ENCODE measurements around the gene KCNH3.

KCNH3 gene

DNA sequence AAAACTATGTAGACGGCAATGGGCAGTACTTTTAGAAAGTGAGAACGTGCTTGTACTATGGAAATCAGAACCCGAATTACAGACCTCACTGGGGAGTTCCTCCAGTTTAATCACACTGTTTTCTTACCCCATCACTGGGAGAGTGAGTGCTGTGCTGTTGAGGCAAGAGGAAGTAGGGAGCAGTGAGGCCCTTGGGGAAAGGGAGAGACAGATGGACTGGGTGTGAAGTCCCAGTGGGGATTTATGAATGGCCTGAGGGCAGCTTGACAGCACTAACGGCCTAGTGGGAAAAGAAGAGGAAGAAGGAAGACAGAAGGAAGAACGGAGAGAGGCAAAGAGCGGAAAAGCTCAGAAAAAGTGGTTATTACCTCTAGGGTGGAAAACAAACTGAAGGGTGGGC is 23.4 kb downstream of the KCNH3 start:
- H3K27ac ChIP-seq (replicated peaks): no peak overlapping the region
- no peak overlapping the region for H3K4me3 ChIP-seq (replicated peaks; ENCODE audit: insufficient read depth, low read length)
- TF ChIP-seq GABPA (IDR thresholded peaks at IDR 0.05; ENCODE audit: low read depth) (no peak), SPI1 (IDR thresholded peaks at IDR 0.05; ENCODE audit: borderline replicate concordance, low read depth) (no peak), POLR2AphosphoS5 (IDR thresholded peaks at IDR 0.05; ENCODE audit: low read depth) (no peak)
- TF ChIP-seq, protein P1, sequence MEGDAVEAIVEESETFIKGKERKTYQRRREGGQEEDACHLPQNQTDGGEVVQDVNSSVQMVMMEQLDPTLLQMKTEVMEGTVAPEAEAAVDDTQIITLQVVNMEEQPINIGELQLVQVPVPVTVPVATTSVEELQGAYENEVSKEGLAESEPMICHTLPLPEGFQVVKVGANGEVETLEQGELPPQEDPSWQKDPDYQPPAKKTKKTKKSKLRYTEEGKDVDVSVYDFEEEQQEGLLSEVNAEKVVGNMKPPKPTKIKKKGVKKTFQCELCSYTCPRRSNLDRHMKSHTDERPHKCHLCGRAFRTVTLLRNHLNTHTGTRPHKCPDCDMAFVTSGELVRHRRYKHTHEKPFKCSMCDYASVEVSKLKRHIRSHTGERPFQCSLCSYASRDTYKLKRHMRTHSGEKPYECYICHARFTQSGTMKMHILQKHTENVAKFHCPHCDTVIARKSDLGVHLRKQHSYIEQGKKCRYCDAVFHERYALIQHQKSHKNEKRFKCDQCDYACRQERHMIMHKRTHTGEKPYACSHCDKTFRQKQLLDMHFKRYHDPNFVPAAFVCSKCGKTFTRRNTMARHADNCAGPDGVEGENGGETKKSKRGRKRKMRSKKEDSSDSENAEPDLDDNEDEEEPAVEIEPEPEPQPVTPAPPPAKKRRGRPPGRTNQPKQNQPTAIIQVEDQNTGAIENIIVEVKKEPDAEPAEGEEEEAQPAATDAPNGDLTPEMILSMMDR (IDR thresholded peaks at IDR 0.05; ENCODE audit: insufficient read depth, low read length): no peak
- TF ChIP-seq, protein P2, sequence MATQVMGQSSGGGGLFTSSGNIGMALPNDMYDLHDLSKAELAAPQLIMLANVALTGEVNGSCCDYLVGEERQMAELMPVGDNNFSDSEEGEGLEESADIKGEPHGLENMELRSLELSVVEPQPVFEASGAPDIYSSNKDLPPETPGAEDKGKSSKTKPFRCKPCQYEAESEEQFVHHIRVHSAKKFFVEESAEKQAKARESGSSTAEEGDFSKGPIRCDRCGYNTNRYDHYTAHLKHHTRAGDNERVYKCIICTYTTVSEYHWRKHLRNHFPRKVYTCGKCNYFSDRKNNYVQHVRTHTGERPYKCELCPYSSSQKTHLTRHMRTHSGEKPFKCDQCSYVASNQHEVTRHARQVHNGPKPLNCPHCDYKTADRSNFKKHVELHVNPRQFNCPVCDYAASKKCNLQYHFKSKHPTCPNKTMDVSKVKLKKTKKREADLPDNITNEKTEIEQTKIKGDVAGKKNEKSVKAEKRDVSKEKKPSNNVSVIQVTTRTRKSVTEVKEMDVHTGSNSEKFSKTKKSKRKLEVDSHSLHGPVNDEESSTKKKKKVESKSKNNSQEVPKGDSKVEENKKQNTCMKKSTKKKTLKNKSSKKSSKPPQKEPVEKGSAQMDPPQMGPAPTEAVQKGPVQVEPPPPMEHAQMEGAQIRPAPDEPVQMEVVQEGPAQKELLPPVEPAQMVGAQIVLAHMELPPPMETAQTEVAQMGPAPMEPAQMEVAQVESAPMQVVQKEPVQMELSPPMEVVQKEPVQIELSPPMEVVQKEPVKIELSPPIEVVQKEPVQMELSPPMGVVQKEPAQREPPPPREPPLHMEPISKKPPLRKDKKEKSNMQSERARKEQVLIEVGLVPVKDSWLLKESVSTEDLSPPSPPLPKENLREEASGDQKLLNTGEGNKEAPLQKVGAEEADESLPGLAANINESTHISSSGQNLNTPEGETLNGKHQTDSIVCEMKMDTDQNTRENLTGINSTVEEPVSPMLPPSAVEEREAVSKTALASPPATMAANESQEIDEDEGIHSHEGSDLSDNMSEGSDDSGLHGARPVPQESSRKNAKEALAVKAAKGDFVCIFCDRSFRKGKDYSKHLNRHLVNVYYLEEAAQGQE (IDR thresholded peaks at IDR 0.05; ENCODE audit: insufficient replicate concordance, low read depth): no peak
- DNase-seq (ENCODE audit: low read depth in 1 of 2, low spot score in 1 of 2): no peak
- no peaks in the 10 kb centered on the region for H3K27me3 ChIP-seq (ENCODE audit: insufficient read depth, poor library complexity, severe bottlenecking)

DNA sequence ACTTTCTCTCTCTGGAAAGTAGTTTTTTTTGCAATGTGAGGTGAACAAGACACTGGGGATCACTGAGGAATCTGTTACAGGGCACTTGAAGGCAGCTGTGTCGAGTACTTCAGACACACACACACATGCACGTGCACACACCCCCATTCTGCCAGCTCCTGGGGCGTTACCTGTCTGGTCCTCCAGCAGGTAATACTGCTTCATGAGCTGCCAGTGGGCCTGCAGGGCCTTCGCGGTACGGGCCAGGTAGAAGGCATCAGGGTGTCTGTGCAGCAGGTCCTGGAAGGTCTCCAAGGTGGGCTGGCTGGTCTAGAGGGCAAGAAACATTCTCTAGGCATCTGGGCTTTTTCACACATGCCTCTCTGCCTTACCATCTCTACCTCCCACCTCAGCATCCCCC is 24.0 kb downstream of the KCNH3 start:
- DNase-seq (ENCODE audit: low read depth in 1 of 2, low spot score in 1 of 2): no peak
- H3K27me3 ChIP-seq (ENCODE audit: insufficient read depth, poor library complexity, severe bottlenecking): no peaks in the 10 kb centered on the region
- no peak overlapping the region for H3K4me3 ChIP-seq (replicated peaks; ENCODE audit: insufficient read depth, low read length)
- TF ChIP-seq, protein P1 (IDR thresholded peaks at IDR 0.05; ENCODE audit: insufficient read depth, low read length): no peak
- TF ChIP-seq SPI1 (IDR thresholded peaks at IDR 0.05; ENCODE audit: borderline replicate concordance, low read depth) (no peak), GABPA (IDR thresholded peaks at IDR 0.05; ENCODE audit: low read depth) (no peak), POLR2AphosphoS5 (IDR thresholded peaks at IDR 0.05; ENCODE audit: low read depth) (no peak)
- TF ChIP-seq, protein P2 (IDR thresholded peaks at IDR 0.05; ENCODE audit: insufficient replicate concordance, low read depth): no peak
- H3K27ac ChIP-seq (replicated peaks): no peak overlapping the region

DNA sequence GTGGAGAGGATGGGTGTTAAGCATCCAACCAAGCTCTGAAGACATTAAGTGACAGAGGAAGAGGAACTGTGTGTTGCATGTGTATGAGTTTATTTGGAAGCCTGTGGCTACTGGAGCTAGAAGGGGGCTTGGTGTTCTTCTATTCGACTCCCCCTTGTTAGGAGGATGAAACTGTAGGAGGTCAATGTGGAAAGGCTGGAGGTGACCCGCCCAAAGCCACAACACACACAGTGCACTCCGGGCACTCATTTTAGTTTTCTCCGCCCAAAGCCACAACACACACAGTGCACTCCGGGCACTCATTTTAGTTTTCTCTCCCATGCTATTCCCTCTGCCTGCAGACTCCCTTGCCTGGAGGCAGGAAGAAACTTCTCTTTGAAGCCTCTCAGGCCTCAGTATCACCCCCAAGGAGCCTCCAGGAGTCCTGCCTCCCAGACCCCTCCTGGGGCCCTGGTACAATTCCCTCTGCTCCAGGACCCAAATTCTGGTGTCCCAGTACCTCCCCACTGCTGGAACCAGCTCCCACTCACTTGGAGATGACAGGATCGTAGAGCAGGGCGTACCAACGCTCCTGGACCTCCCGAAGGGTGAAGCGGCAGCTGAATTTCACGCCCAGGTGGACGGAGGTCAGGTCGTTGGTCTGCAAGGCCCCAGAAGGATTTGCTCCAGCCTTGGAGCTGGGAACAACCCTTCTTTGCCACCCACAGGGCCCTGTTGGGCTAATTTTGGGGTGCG is 25.3 kb downstream of the KCNH3 start:
- TF ChIP-seq GABPA (IDR thresholded peaks at IDR 0.05; ENCODE audit: low read depth): no peak
- TF ChIP-seq SPI1 (IDR thresholded peaks at IDR 0.05; ENCODE audit: borderline replicate concordance, low read depth): no peak
- no peak for TF ChIP-seq POLR2AphosphoS5 (IDR thresholded peaks at IDR 0.05; ENCODE audit: low read depth)
- Histone ChIP-seq H3K27me3 (ENCODE audit: insufficient read depth, poor library complexity, severe bottlenecking) (no peaks in the 10 kb centered on the region), H3K27ac (replicated peaks) (no peak overlapping the region), H3K4me3 (replicated peaks; ENCODE audit: insufficient read depth, low read length) (no peak overlapping the region)
- DNase-seq (ENCODE audit: low read depth in 1 of 2, low spot score in 1 of 2): no peak

DNA sequence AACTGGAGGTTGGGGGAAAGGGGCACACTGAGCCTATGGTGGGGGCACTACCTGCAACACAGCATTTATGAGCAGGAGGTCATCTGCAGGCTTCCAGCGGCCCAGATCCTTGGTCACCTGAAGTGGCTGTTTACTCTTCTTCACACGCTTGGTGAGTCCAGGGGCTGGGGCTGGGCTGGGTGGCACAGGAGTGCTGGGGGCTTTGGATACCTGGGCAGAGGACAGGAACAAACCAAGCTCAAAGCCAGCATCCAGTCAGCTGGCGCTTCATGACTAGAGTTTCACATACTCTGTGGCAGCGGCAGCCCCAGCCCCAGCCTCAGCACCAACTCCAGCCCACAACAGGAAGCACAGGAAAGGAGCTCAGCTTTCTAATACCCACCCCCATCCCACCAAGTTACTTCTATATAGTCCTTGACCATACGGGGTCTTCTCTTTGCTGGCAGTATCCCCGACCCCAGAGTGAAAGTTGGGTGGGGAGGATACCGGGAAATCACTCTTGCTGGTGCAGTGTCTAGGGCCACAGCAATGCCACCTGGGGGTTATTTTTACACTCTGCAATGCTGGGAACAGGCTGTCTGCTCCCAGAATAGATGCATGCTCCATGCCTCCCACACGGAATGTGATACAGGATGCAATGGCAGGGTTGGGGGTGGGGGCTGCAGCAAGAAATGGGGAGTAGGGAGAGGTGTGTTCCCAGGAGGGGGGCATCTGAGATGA is 26.0 kb downstream of the KCNH3 start:
- Histone ChIP-seq H3K27ac (replicated peaks) (no peak overlapping the region), H3K4me3 (replicated peaks; ENCODE audit: insufficient read depth, low read length) (no peak overlapping the region), H3K27me3 (ENCODE audit: insufficient read depth, poor library complexity, severe bottlenecking) (no peaks in the 10 kb centered on the region)
- DNase-seq (ENCODE audit: low read depth in 1 of 2, low spot score in 1 of 2): no peak
- TF ChIP-seq POLR2AphosphoS5 (IDR thresholded peaks at IDR 0.05; ENCODE audit: low read depth) (no peak), SPI1 (IDR thresholded peaks at IDR 0.05; ENCODE audit: borderline replicate concordance, low read depth) (no peak), GABPA (IDR thresholded peaks at IDR 0.05; ENCODE audit: low read depth) (no peak)
- TF ChIP-seq, protein P2 (IDR thresholded peaks at IDR 0.05; ENCODE audit: insufficient replicate concordance, low read depth): no peak
- TF ChIP-seq, protein P1 (IDR thresholded peaks at IDR 0.05; ENCODE audit: insufficient read depth, low read length): no peak
